A549 (cell line): ENCODE measurements around the gene MYLK.

ENCODE experiments used
- CEBPB ChIP-seq, 2 experiments: fragments of >200 bp in 1 of 2; sonication (Bioruptor Twin) in 1 of 2; formaldehyde crosslinking in 1 of 2; IDR thresholded peaks; 2 replicates each; pipeline ENCODE4 v1.6.1; 2012 to 2016
- CHD4 ChIP-seq: fragments of 200-600 bp; sonication (generic); IDR thresholded peaks from 2 replicates; pipeline ENCODE4 v1.6.1; 2016; ENCODE audit warnings: antibody characterized with exemption, mild to moderate bottlenecking, borderline replicate concordance
- NFE2L2 ChIP-seq: fragments of 150-350 bp; conservative IDR thresholded peaks from 2 replicates; pipeline ENCODE4 v1.6.1; 2014; ENCODE audit warnings: low read length
- PBX3 ChIP-seq: IDR thresholded peaks from 2 replicates; pipeline ENCODE4 v1.6.1; 2012
- POLR2A ChIP-seq: IDR thresholded peaks from 2 replicates; pipeline ENCODE4 v1.6.1; 2012; ENCODE audit warnings: mild to moderate bottlenecking, low read length
- RAD21 ChIP-seq, 2 experiments: fragments of >200 bp in 1 of 2; sonication (Bioruptor Twin) in 1 of 2; formaldehyde crosslinking in 1 of 2; IDR thresholded peaks in 1 of 2; conservative IDR thresholded peaks in 1 of 2; 2 replicates in 1 of 2; 3 replicates in 1 of 2; pipeline ENCODE4 v1.6.1; 2012 to 2018; ENCODE audit warnings: inconsistent platforms in 1 of 2
- RCOR1 ChIP-seq: fragments of 150-350 bp; IDR thresholded peaks from 2 replicates; pipeline ENCODE4 v1.6.1; 2014; ENCODE audit warnings: antibody characterized with exemption, low read length, low read depth
- TP53 ChIP-seq: fragments of 250-450 bp; sonication (Bioruptor Pico); IDR thresholded peaks from 2 replicates; pipeline ENCODE4 v1.5.0; 2021; ENCODE audit warnings: mild to moderate bottlenecking, moderate library complexity
- ZSCAN20 ChIP-seq: fragments of 250-450 bp; sonication (Bioruptor Pico); IDR thresholded peaks from 2 replicates; pipeline ENCODE4 v1.8.0; 2022; ENCODE audit warnings: mild to moderate bottlenecking, moderate library complexity
- TF ChIP-seq, protein P1 (sequence below): fragments of >200 bp; sonication (Bioruptor Twin); formaldehyde crosslinking; IDR thresholded peaks from 3 replicates; pipeline ENCODE4 v1.5.1; 2016
- TF ChIP-seq, protein P2 (sequence below): fragments of 200-600 bp; sonication (generic); IDR thresholded peaks from 2 replicates; pipeline ENCODE4 v1.6.1; 2016; ENCODE audit warnings: antibody characterized with exemption, mild to moderate bottlenecking, moderate library complexity

GRCh38 chr3:123712077-123712860 is 171.9 kb downstream of the MYLK start:
- TF ChIP-seq, protein P1, sequence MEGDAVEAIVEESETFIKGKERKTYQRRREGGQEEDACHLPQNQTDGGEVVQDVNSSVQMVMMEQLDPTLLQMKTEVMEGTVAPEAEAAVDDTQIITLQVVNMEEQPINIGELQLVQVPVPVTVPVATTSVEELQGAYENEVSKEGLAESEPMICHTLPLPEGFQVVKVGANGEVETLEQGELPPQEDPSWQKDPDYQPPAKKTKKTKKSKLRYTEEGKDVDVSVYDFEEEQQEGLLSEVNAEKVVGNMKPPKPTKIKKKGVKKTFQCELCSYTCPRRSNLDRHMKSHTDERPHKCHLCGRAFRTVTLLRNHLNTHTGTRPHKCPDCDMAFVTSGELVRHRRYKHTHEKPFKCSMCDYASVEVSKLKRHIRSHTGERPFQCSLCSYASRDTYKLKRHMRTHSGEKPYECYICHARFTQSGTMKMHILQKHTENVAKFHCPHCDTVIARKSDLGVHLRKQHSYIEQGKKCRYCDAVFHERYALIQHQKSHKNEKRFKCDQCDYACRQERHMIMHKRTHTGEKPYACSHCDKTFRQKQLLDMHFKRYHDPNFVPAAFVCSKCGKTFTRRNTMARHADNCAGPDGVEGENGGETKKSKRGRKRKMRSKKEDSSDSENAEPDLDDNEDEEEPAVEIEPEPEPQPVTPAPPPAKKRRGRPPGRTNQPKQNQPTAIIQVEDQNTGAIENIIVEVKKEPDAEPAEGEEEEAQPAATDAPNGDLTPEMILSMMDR, result no peak
- TF ChIP-seq PBX3 (no peak), POLR2A (no peak), ZSCAN20 (CRISPR knock-in tag) (no peak), CHD4 (no peak), RCOR1 (no peak), CEBPB (IDR thresholded peaks at IDR 0.05) (no peak), RAD21 (conservative IDR thresholded peaks at IDR 0.05 in 1 of 2, IDR thresholded peaks at IDR 0.05 in 1 of 2) (no peak), TP53 (no peak), NFE2L2 (no peak)
- TF ChIP-seq, protein P2, sequence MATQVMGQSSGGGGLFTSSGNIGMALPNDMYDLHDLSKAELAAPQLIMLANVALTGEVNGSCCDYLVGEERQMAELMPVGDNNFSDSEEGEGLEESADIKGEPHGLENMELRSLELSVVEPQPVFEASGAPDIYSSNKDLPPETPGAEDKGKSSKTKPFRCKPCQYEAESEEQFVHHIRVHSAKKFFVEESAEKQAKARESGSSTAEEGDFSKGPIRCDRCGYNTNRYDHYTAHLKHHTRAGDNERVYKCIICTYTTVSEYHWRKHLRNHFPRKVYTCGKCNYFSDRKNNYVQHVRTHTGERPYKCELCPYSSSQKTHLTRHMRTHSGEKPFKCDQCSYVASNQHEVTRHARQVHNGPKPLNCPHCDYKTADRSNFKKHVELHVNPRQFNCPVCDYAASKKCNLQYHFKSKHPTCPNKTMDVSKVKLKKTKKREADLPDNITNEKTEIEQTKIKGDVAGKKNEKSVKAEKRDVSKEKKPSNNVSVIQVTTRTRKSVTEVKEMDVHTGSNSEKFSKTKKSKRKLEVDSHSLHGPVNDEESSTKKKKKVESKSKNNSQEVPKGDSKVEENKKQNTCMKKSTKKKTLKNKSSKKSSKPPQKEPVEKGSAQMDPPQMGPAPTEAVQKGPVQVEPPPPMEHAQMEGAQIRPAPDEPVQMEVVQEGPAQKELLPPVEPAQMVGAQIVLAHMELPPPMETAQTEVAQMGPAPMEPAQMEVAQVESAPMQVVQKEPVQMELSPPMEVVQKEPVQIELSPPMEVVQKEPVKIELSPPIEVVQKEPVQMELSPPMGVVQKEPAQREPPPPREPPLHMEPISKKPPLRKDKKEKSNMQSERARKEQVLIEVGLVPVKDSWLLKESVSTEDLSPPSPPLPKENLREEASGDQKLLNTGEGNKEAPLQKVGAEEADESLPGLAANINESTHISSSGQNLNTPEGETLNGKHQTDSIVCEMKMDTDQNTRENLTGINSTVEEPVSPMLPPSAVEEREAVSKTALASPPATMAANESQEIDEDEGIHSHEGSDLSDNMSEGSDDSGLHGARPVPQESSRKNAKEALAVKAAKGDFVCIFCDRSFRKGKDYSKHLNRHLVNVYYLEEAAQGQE, result no peak
